Measurements from ENCODE around the gene PTPN12. TPM values are rescaled to one million over a fixed set of nuclear protein-coding genes. Genes with fewer than 3 reads are reported as not detected.
"Not testable (repeated sequence)": the region's sequence is repeated elsewhere in the genome, so short reads cannot be mapped to it uniquely, and the experiment has no call there.

Gene PTPN12
- total RNA-seq, 1 experiment from 2014 or later, result 39.5 TPM

DNA sequence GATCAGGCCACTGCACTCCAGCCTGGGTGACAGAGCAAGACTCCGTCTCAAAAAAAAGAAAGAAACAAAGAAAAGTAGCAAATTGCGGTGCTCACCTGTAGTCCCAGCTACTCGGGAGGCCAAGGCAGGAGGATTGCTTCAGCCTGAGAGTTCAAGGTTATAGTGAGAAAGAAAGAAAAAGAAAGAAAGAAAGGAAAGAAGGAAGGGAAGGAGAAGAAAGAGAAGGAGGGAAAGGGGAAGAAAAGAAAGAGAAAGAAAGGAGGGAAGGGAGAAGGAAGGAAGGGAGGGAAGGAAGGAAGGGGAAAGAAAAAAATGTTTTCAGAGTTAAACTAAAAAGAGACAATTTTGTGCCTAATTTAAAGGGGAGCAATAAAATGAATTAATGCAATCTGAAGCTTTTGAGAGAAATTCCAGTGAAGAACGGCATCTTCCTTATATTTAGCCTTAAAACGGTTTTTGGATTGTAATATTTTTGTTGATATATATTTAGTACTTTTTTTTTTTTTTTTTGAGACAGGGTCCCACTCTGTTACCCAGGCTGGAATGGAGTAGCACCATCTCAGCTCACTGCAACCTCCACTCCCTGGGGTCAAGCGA, 111.7 kb downstream of the PTPN12 start:
- no peak for DNase-seq (ENCODE audit: low read depth, low spot score)
- in situ Hi-C loops (cut with HindIII; ENCODE audit: low pct_unique_long_range_greater_than_20kb, low sequenced_read_pairs), result no loop called here

DNA sequence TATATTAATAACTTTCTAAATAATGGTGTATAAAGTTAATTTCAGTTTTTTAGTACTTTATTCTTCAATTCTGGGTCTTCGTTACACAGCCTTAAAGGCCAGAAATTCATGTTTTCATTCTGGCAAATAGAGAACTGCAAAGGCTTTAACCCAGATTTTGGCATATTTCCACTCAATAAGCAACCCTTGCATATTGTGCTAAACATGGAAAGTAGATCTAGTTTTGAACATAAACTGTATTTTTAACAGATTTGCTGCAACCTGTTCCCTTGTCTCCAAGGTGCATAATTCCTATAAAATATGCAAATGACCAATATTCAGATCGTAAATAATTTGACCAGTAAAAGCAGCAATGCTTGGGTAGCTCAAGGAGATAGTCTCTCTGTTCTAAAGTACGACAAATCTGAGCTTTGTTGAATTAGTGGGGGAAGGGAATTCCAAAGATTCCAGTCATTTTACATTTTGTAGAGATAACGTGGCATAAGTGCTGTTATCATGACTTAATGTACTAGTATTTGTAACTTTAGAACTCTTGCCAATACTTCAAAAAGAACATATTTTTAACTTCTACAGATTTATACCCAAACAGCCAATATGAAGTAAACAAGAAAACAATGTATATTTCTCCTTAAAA, 112.7 kb downstream of the PTPN12 start:
- DNase-seq (ENCODE audit: low read depth, low spot score), result no peak
- in situ Hi-C loops (cut with HindIII; ENCODE audit: low pct_unique_long_range_greater_than_20kb, low sequenced_read_pairs), result no loop called here

DNA sequence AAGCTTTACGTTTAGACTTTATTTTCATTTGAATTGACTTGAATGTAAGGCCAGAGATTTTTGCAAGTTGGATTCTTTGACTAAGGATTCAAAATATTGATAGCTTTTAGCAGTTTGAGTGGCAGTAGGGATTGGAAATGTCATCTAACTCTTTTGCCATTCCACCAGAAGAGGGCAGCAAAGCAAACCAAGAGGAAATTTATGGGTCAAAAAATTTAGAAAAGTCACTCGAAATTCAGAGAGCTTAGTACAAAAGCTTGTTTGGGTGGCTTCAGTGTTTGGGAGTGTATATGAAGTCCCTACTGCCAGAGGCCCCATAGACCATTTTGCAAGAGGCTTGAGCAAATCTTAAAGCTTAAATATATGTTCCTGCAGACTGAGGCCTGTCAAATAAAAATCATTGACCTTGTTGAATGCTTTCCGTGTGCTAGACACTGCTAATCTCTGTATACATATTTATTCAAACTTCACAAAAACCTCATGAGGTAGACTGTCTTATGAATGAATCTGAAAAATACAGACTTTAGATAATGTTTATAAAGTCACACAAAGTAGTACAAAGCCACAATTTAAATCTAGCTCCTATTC, 114.6 kb downstream of the PTPN12 start:
- in situ Hi-C loops (cut with HindIII; ENCODE audit: low pct_unique_long_range_greater_than_20kb, low sequenced_read_pairs), result no loop called here
- peak; percentile 76 for DNase-seq (ENCODE audit: low read depth, low spot score)

DNA sequence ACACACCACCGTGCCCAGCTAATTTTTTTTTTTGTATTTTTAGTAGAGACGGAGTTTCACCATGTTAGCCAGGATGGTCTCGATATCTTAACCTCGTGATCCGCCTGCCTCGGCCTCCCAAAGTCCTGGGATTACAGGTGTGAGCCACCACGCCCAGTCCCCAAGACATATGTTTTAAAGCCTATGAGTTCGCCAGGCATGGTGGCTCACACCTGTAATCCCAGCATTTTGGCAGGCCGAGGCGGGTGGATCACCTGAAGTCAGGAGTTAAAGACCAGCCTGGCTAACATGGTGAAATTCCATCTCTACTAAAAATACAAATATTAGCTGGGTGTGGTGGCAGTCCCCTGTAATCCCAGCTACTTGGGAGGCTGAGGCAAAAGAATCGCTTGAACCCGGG, 115.7 kb downstream of the PTPN12 start:
- in situ Hi-C loops (cut with HindIII; ENCODE audit: low pct_unique_long_range_greater_than_20kb, low sequenced_read_pairs); DNase-seq (ENCODE audit: low read depth, low spot score): not testable (repeated sequence)

DNA sequence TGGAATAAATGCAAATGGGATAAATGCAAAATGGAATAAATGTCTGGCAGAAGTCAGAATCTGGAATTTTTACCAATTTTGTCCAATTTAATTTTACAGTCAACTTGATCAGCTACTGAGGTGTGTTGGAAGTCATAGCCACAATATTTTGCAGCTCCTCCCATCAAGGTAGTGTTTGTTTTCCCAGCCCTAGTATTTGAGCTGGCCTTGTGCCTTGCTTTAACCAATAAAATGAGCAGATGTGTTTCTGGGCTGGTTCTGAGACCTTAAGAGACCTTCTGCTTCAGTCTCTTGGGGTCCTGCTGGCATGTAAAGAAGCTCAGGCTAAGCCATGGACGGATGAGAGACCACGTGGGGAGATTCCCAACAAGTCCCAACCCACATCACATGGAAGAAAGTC, 116.5 kb downstream of the PTPN12 start:
- in situ Hi-C loops (cut with HindIII; ENCODE audit: low pct_unique_long_range_greater_than_20kb, low sequenced_read_pairs), result no loop called here
- no peak for DNase-seq (ENCODE audit: low read depth, low spot score)

DNA sequence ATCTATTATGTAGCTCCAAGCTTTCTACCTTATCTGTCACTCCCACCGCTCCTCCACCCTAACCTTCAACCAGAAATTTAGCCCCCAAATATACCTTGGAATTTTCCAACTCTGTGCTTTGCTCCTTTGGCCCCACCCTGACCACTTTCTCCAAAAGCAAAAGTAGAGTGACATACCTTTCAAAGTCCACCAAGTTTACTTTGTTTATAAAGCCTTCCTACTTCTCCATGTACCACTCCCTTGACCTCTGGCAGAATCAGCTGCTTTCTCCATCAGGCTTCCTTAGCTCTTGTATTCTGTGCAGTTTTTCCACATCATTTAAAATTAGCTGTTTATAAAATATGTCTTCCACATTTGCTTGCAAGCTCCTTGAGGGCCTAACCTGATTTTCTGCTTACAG, 118.3 kb downstream of the PTPN12 start:
- in situ Hi-C loops (cut with HindIII; ENCODE audit: low pct_unique_long_range_greater_than_20kb, low sequenced_read_pairs), result no loop called here
- no peak for DNase-seq (ENCODE audit: low read depth, low spot score)

DNA sequence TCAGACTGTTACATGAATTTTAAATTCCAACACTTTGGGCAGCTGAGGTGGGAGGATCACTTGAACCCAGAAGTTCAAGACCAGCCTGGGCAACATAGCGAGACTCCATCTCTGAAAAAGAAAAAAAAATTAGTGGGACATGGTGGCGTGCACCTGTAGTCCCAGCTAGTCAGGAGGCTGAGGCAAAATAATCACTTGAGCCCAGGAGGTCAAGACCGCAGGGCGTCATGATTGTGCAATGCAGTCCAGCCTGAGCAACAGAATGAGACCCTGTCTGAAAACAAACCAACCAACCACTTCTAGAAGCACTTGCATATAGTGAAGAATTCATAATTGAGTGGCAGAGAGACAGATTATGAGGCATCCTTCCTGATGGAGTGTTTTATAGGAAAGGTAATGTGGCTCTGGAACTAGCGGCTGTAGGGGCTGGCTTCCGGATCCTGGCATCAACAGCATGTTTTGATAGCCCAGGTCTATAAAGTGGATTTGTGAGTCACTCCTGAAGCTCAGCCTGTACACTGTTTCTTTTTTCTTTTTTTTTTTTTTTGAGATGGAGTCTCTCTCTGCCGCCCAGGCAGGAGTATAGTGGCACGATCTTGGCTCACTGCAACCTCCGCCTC, 118.9 kb downstream of the PTPN12 start:
- in situ Hi-C loops (cut with HindIII; ENCODE audit: low pct_unique_long_range_greater_than_20kb, low sequenced_read_pairs), result no loop called here
- no peak for DNase-seq (ENCODE audit: low read depth, low spot score)

DNA sequence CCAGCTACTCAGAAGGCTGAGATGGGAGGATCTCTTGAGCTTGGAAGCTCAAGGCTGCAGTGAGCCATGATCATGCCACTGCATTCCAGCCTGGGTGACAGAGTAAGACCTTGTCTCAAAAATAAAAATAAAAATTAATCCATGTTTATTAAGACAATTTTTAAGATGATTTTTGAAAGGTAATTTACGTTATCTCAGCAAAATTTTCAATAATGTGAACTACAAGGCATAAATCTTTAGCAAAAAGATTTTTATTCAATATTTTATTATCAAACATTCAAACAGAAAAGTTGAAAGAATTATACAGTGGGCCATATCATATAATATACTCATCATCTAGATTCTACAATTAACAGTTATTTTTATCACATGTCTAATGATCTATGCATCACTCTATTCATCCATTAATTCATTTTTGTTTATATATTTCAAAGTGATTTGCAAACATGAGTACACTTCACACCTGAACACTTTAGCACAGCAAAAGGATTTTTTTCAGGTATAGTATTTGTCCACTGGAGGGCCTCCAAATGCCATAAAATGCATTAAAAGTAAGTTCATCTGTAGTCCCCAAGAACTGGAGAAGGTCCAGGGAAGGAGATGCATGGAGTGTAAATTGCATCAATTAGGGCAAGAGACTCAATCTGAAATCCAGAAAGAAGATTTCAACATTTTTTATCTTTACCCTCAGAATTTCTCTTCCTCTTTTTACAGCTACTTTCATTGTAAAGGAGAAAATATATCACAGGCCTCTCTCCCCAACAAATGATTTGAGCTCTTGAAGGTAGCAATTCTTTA, 120.5 kb downstream of the PTPN12 start:
- DNase-seq (ENCODE audit: low read depth, low spot score), result peak; percentile 83
- in situ Hi-C loops (cut with HindIII; ENCODE audit: low pct_unique_long_range_greater_than_20kb, low sequenced_read_pairs), result no loop called here

DNA sequence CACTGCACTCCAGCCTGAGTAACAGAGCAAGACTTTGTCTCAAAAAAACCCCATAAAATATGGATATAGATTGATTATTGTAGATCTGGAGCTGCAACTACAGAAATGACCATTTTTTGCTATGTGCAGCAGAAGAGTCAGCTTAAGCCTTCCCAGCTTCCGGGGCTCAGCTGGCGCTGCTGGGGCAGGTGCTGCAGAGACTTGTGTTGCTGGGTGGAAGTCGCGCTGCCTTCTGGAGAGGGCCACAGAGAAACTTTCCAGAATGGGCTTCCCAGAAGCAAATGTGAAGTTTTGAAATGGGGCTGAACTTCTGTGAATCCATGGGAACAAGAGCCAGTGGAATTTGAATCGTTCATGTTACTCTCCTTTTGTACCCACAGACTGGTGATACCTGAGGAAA, 121.8 kb downstream of the PTPN12 start:
- DNase-seq (ENCODE audit: low read depth, low spot score), result no peak
- in situ Hi-C loops (cut with HindIII; ENCODE audit: low pct_unique_long_range_greater_than_20kb, low sequenced_read_pairs), result no loop called here

DNA sequence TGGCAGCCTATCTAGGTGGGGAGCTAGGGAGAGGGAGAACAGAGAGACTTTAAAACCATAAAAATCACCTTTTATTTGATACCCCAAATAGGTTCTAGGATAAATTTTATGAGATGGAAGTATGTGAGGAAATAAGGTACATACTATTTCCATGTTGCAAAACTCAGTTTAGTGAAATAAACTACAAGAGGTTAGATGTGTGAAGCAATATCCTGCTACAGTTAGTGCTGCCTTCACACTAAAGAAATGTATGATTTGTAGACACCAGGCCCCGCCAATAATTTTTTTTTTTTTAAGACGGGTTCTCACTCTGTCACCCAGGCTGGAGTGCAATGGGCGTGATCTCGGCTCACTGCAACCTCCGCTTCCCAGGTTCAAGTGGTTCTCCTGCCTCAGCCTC, 124.7 kb downstream of the PTPN12 start:
- in situ Hi-C loops (cut with HindIII; ENCODE audit: low pct_unique_long_range_greater_than_20kb, low sequenced_read_pairs), result no loop called here

DNA sequence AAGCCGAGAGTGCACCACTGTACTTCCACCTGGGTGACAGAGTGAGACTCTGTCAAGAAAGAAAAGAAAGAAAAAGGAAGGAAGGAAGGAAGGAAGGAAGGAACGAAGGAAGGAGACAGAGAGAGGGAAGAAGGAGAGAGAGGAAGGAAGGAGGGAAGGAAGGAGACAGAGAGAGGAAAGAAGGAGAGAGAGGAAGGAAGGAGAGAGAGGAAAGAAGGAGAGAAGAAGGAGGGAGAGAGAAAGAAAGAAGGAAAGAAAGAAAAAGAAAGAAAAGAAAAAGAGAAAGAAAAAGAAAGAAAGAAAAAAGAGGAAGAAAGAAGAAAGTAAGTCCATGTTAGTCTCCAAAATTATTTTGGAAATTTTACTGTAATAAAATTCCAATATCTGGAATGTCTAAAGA, 125.8 kb downstream of the PTPN12 start:
- in situ Hi-C loops (cut with HindIII; ENCODE audit: low pct_unique_long_range_greater_than_20kb, low sequenced_read_pairs), result no loop called here
- DNase-seq (ENCODE audit: low read depth, low spot score), result no peak

More for the DNA sequence above, 124.7 kb downstream of the PTPN12 start:
- no peak for DNase-seq (ENCODE audit: low read depth, low spot score)

DNA sequence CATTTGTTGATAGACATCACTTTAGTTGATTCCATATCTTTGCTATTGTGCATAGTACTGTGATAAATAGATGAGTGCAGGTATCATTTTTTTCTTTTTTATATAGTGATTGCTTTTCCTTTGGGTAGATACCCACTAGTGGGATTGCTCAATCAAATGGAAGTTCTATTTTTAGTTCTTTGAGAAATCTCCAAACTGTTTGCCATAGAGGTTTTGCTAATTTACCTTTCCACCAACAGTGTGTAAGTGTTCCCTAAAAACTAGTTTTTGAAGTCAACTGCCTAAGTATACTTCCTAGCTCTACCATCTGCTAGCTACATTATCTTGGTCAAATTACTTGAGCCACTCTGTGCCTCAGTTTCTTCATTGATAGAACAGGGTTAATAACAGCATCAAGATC, 127.6 kb downstream of the PTPN12 start:
- no peak for DNase-seq (ENCODE audit: low read depth, low spot score)
- in situ Hi-C loops (cut with HindIII; ENCODE audit: low pct_unique_long_range_greater_than_20kb, low sequenced_read_pairs), result no loop called here

DNA sequence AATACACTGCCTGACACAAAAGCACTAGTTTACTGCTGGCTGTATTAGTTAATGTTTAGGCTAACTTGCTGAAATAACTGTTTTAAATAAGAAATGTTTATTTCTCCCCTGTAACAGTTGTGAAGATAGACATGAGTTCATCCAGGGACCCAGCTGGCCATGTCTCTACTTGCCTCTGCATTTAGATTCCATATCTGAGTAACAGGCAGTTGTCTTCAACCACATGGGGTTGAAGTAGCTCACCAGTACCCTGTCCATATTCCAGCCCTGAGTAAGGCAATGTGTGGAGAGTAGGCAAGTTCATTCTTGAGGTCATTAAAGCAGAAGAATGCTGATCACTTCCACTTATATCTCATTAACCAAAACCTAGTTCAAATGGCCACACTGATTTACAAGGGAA, 128.1 kb downstream of the PTPN12 start:
- in situ Hi-C loops (cut with HindIII; ENCODE audit: low pct_unique_long_range_greater_than_20kb, low sequenced_read_pairs), result no loop called here
- no peak for DNase-seq (ENCODE audit: low read depth, low spot score)

DNA sequence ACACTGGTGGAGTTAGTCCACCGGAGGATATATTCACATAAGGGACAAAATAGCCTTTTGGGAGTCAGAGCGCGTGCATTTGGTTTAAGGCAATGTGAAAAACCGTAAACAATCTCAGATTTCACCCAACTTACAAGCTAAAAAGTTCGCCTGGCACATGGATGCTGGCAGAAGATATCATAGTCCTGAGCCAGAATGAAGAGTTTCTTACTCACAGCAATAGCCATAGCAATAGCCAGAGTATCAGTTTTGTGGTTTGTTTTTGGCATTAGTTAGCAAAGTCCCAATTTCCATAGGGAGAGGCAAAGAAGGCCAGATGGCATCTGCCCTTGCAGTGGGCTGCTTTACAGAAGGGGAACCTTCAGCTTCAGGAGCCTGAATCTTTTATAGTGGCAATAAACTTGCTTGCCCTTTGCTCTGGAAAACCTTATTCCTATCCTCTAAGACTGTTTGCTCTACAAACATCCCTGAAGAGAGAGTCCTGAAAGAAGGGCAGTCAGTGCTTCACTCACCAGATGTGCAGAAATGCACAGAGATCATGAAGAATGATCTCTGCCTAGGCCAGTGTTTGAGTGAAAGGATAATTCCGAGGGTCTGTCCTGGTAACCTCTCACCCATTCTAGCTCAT, 130.5 kb downstream of the PTPN12 start:
- in situ Hi-C loops (cut with HindIII; ENCODE audit: low pct_unique_long_range_greater_than_20kb, low sequenced_read_pairs), result no loop called here
- DNase-seq (ENCODE audit: low read depth, low spot score), result no peak

DNA sequence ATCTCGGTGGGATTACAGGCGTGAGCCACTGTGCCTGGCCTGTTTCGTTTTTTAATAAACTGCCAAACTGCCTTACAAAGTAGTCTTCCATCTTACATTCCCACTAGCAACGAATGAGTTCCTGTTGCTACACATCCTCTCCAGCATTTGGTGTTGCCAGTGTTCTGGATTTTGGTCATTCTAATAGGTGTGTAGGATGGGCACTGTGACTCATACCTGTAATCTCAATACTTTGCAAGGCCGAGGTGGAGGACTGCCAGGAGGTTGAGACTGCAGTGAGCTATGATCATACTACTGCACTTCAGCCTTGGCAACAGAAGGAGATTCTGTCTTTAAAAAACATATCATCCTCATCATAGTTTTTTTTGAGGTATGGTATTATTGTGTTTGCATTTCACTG, 137.8 kb downstream of the PTPN12 start:
- no peak for DNase-seq (ENCODE audit: low read depth, low spot score)
- in situ Hi-C loops (cut with HindIII; ENCODE audit: low pct_unique_long_range_greater_than_20kb, low sequenced_read_pairs), result no loop called here

DNA sequence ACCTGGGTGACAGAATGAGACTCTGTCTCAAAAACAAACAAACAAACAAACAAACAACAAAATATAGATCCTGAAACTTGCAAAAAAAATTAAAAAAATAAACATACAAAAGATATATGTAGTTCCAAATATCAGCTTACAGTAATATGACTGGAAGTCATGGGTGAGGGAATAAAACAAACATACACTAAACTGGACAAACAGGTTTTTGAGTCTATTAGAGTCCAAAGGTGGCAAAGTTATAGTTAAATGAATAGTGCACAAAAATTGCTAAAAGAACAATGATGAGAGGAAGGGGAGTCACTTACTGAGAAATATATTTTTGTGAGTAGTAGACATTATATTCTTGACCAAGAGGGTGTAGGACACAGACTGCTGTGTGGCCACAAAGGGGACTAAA, 142.5 kb downstream of the PTPN12 start:
- DNase-seq (ENCODE audit: low read depth, low spot score), result no peak
- in situ Hi-C loops (cut with HindIII; ENCODE audit: low pct_unique_long_range_greater_than_20kb, low sequenced_read_pairs), result no loop called here

DNA sequence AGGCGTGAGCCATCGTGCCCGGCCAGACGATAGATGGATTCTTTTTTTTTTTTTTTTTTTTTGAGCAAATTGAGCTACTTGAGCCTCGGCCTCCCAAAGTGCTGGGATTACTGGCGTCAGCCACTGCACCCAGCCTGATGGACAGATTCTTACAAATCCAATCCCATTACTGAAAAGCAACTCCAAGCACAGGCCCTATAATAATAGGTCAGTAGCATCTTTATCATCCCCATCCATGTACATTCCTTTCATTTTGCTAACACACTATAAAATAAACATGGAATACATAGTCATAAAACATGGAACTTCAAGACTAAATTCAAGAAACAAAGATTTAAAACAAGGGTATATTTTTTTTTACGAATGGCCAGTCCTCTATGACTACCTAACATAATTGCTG, 143.2 kb downstream of the PTPN12 start:
- in situ Hi-C loops (cut with HindIII; ENCODE audit: low pct_unique_long_range_greater_than_20kb, low sequenced_read_pairs), result no loop called here
- DNase-seq (ENCODE audit: low read depth, low spot score), result no peak

DNA sequence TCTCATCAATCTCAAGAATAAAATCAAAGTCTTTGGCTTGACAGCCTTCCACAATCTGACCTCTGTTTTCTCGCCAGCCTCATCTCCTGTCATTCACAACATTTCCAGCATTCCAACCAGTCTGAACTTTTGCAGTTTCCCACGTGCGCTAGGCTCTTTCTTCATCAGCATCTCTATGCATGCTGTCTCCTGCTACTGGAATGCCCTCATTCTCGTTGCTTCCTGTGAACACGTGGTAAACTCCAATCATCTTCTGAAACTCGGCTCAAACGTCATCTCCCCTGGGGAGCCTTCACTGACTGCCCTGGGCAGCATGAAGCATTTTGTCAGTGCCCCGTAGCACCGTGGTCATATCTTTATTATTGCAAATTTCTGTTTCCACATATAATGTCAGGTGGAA, 146.9 kb downstream of the PTPN12 start:
- in situ Hi-C loops (cut with HindIII; ENCODE audit: low pct_unique_long_range_greater_than_20kb, low sequenced_read_pairs), result no loop called here

More for the DNA sequence above, 146.9 kb downstream of the PTPN12 start:
- DNase-seq (ENCODE audit: low read depth, low spot score), result peak; percentile 99
